Pons (tissue), 1 donor: ENCODE measurements around the gene CHMP1B.
A peak's percentile ranks its signal among the peaks of the same experiment; 100 is the strongest.

Source experiments
- DNase-seq: peaks from one replicate; pipeline ENCODE4 v3.0.0-alpha.2; 2016; ENCODE audit warnings: low spot score

The CHMP1B gene, protein sequence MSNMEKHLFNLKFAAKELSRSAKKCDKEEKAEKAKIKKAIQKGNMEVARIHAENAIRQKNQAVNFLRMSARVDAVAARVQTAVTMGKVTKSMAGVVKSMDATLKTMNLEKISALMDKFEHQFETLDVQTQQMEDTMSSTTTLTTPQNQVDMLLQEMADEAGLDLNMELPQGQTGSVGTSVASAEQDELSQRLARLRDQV

DNA sequence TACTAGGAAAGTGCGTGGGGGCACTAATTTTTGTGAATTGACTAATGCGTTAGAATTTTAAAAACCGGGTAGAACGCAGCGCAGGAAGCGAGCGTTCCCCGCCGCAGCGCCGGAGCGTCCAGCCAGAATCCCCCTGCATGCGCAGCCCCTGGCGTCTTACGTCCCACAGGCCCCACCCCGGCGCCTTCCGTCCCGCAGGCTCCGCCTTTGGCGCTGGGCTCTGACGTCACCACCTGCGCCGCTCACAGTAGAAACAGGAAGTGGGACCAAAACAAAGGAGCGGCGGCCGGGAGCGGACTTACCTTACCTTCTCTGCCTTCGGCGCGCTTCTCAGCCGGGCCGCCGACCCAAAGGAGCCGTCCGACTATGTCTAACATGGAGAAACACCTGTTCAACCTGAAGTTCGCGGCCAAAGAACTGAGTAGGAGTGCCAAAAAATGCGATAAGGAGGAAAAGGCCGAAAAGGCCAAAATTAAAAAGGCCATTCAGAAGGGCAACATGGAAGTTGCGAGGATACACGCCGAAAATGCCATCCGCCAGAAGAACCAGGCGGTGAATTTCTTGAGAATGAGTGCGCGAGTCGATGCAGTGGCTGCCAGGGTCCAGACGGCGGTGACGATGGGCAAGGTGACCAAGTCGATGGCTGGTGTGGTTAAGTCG is at the start of gene CHMP1B:
TSS of gene CHMP1B (plus strand) at position 268 of the 660 bp plus-strand sequence. CDS start at position 367, 99 bp downstream.
- DNase-seq: peak; percentile 96

DNA sequence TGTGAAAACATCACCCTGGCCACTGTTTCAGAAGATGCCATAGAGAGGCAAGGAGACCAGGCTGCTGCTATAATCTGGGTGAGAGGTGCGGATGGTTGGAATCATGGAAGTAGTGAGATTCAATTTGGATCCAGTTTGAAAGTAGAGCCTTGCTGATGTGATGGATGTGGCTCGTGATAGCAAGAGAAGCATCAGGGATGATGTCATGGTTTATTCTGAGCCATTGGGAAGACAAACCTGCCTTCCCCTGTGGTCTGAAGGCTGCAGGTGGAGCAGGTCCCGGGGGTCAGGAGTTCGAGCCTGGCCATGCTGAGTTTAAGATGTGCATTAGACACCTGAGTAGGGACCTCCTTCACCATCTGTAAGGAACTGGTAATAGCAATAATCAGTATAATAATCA is 49.6 kb upstream of the CHMP1B start:
- no peak for DNase-seq

DNA sequence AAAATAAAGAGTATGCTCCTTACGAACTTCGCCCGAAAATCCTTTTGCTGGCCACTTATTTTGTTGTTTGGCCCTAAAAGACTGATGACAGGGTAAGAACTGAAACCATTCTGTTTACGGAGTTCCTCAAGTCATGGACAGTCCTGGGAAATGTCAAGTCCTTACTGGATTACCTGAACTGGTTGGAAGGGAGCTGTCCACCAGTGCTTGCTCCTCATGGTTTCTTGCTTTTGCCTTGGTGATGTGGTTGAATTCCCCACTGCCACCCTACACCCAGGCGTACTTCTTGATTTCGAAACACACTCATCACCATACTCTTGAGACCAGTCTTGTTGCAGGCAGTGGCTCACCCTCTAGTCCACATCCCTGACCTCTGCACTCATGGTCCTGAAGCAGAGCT is 49.1 kb upstream of the CHMP1B start:
- DNase-seq: no peak

DNA sequence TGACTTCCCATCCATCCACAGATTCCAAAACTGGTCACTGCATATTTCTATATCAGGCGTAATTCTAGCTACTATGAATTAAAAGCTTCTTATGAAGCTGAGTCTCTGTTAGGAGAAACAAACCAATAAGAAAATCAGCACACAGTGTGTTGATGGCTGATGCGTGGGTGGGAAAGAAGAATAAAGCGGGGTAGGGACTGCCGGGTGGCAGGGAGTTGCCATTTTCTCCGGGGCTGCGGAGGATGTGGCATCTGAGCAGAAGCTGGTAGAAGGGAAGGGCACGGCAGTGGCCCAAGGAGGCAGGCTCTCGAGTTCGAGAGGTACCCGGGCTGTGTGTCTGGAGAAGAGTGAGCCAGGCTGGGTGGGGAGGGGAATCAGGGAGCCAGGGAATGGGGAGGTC is 48.6 kb upstream of the CHMP1B start:
- DNase-seq: no peak

DNA sequence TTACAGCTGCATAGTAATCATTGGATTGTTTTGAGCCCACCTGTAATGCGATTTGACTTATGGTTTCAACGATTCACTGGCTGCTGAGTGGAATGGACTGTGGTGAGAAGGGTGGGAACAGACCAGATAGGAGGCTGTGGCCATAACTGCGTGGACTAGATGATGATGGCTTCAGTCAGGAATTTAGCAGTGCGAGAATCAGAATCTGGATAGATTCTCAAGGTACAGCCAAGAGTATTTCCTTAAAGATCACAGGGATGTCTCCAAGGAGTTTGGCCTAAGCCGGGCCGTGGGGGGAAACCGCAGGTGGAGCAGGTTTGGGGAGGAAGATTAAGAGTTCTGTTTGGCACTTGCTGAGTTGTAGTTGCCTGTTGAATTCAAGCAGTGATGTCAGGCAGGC is 44.0 kb upstream of the CHMP1B start:
- no peak for DNase-seq

DNA sequence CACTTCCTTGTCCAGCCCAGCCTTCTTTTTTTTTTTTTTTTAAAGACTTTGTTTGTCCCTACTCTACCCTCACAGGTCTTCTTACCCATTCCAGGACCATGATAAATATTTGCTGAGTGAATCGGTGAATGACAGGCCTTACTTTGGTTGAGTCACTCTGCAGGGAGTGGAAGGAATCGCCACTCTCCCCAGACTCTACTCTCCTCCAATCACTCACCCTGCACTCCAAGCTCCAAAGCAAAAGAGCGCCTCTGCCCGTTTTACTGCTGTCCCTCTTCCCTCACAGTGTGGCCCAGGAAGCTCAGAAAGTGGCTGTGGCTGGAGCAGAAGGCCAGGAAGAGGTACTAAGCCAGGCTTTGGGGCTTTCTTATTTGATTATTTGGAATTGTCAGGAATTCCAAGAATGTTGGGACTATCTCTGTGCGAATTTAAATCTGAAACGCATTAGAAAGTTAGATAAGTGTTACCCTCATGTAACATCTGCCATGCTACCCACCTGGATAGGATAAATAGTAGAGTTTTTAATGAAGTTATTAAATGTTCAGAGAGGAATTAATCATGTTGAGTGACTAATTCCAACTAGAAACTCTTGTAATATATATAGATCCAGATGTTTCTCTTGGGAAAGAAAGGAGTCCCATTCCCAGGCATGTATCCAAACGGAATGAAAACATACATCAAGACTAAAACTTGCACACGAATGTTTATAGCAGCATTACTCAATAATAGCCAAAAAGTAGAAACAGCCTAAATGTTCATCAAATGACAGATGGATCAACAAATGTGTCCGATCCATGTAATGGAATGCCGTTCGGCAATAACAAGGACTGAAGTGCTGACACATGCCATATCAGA is 43.0 kb upstream of the CHMP1B start:
- no peak for DNase-seq

DNA sequence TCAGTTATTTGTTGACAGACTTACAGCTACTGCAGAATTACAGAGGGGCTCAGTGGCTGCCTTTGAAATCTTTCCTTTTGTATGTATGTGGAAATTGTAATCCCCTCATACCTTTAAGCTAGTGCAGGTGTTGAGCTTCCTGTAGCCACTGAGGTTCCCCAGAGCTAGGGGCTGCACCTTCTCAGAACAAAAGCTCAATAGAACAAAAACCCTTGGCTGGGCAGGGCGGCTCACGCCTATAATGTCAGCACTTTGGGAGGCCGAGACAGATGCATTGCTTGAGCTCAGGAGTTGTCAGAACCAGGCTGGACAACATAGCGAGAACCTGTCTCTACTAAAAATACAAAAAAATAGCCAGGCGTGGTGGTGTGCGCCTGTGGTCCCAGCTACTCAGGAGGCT is 41.3 kb upstream of the CHMP1B start:
- no peak for DNase-seq

DNA sequence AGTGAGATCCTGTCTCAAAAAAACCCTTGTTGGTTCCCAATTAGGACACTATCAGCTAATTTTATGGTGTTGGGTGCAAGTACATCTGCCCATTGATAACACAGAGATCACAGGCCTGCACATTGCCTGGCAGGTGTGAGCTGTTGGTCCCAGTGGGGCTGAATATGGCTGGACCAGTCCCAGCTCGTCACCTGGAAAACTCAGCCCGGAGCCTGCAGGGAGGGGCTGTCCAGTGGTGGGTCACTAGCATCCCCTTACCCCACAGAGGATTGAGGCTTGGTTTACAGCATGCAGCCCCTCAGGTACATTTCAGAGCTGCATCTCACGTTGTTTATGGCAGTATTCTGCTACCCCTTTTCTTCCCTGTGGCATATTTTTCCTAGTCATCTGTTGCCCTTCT is 40.8 kb upstream of the CHMP1B start:
- no peak for DNase-seq

DNA sequence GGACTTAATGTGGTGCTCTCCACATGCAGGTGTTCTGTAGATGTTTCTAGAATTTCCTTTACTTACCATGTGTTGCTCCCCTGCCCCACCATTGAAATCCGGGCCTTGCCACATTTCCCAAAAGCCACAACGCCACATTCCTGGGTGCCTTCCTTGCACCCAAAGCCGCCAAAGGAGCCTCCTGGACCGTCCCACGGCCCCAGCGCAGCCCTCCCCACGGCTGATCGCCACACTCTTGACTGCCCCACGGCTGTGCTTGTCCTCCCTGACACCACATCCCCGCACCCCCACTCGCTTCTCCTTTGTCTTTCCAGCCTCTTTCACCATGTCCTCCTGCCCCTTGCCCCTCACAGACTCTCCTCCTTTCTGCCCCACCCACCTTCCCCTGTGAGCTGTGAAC is 40.2 kb upstream of the CHMP1B start:
- DNase-seq: no peak

DNA sequence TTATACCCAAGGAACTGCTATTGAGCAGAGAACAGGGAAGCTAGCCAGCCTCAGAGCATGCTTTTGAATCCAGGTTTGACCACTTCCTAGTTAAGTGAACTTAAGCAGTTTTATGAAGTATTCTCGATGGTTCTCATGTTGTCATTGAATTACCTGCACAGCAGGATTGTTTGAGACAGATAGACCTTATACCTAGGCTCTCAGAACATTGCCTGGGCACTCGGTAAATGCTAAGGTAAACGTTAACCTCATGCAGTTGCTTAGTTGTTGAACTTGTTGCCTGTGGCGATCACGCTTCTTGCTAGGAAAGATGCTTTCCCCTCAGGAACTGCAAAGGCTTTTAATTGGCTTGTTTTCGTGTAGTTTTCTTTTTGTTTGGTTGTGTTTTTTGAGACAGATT is 34.0 kb upstream of the CHMP1B start:
- DNase-seq: no peak

DNA sequence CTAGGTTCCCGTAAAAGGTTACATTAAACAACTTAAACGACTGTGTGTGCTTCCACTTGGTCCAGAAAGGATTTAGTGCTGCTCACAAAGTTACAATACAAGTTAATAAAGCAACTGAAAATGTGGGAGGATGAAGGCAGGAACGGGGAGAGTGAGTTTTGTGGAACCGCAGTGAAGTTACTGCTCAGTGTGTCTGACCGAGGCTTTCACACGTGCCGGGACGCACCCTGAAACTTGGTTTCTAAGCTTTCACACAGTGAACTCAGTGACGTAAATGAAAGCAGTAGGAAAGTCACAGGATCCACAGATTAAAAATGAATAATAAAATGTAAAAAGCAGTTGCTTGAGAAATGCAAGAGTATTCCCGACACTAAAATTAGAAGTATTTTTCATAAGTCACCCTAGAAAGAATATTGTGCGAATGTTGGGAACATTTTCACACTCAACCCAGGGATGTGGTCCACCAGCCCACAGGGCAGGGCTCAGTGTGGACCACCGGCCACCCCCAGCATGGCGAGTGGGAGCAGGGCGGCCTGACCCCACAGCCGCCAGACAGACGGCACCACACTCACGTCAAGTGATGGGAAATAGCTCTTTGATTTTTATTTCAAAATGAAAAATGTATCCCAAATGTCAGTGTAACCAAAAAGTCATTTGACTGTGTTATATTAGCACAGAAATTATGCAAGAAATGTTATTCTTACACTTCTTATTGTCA is 32.6 kb upstream of the CHMP1B start:
- DNase-seq: no peak

DNA sequence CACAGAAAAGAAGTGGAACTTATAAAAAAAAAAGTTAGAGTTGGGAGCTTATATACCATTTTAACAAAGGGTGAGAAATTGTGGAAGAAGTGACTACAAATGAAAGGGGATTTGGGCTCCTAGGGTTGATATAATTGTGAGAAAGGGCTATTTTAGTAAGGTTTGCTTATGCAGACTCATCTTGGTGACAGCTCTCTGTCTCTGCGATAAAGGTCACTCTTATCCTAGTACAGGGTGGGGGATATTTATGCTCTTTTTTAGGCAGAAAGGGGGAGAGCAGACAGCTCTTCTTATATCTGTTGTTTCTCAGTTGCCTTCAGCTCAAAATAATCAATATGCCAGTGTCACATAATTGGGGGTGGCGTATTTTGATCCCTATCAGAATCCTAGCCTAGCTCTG is 31.3 kb upstream of the CHMP1B start:
- no peak for DNase-seq

DNA sequence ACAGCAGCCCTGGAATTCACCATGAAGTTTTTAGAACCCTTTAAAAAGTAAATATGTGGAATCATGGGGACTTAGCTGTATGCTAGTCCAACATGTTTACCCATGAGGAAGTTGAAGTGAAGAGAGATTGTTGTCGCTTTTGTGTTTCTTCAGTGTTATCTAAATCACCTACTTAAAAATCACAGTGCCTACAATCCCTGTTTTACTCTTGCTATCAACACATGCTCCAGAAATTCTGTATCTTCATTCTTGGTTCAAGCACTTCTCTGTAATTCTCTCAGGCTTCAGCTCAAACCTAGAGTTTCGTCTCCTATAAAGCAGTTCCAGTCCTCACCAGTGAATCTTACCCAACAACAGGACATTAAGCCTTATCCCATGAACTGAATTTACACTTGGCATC is 30.5 kb upstream of the CHMP1B start:
- DNase-seq: no peak

DNA sequence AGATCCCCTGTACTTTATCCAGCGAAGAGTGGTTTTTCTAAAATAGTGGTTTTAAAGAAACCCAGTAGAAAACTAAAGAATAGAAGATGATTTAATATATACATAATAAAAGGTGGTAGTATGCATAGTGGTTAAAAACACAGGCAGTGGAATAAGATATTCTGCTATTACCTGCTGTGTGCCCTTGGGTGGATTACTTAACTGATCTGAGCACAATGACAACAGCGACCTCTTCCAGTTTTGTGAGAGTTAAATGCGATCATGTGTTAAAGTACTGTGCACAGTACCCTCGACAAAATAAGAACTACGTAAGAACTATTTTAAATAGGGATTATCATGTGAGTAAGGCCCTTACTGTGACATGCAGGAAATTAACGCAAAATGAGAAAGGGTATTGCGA is 30.0 kb upstream of the CHMP1B start:
- no peak for DNase-seq

DNA sequence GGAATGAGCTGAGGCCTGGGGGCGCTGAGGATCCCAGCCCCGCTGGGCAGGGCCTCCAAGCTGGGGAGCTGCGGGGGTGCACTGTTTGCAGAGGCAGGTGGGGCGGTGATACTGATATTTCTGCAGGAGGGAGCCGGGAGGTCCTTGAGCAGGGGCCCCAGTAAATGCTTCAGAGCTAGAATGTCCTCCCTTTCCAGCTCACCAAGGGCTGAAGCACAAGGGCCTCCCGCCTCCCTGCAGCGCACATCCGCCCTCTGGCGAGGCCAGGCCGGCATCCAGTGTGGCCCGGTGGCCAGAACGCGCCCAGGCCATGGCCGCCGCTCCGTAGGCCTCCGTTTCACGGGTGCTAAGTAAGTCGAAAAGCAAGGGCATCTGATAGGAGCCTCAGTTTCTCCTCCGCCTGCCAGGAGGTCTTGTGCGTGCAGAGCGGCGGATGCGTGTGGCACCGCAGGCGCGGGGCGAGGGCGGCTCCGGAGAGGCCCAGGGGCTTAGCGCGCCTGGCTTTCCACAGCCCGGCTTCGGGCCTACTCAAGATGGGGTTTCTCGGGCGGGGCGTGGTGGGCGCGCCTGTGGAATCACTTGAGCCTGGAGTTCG is 29.5 kb upstream of the CHMP1B start:
- DNase-seq: no peak

DNA sequence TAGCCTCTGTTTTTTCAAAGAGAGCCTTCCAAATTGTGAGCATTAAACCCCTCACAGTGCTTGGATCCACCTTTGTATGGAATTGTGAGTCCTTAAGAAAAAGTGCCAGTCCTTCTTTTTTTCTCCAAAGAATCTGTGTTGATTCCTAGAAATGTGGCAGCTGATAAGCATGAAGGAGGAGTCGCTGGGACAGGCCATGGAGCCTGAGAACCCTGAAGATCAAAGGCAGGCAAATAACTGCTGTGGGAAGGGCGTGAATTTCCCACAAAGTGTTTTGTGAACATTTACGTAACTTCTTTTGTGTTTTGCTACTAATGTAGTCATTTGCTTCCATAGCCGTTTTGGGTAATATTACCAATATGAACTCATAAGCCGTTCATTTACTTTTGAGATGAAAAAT is 27.7 kb upstream of the CHMP1B start:
- no peak for DNase-seq

DNA sequence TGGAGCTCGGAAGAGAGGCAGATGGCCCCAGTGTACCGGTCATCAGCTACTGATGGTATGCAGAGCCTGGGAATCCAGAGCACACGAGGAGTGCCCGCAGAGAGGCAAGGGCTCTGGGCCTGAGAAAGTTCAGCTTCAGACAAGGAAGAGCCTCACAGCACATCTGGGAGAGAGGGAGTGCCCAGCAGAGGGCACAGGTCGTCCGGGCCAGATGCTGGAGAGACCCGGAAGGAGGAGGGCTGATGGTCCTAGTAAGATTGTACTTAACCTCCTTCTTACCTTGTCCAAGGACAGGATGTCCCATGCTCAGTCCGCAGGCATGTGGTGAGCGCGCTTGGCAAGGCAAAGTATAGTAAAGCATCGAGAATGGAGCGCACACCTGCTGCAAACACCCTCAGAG is 24.4 kb upstream of the CHMP1B start:
- no peak for DNase-seq

DNA sequence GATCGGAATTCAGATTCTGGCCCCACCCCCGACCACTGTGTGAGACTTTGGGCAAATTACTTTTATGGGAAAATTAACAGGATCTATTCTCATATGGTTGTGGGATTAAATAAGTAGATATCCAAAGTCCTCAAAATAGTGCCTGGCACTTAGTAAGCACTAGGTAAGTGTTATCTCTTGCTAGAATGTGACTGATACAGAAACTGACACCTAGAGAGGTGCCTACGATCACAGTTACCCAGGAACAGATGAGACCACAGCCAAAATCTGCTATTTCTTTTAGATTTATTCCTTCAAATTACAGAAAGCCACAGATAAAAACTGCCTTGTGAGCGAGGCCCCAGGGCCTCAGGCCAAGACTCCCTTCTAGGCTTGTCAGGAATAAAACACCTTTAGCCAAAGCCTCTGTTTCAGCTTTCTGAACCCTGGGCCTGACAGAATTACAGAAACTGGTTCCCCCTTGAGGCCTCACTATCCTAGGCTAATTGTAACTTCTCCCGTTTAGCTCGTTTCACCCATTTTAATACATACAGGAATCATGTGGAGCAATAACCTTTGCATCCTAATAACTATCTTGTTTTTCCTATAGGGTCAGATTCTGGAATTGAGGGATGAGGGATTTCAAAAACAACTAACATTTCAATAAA is 22.3 kb upstream of the CHMP1B start:
- no peak for DNase-seq

DNA sequence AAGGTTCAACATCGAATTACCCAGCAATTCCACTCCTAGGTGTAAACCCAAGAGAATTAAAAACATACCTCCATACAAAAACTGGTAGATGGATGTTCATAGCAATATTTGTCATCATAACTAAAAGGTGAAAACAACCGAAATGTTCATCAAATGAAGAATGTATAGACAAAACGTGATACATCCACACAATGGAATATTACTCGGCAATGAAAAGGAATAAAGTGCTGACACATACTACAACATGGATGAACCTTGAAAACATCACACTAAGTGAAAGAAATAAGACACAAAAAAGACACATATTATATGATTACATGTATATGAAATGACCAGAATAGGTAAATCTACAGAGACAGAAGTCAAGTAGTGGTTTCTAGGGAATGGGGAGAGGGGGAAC is 20.6 kb upstream of the CHMP1B start:
- DNase-seq: no peak

DNA sequence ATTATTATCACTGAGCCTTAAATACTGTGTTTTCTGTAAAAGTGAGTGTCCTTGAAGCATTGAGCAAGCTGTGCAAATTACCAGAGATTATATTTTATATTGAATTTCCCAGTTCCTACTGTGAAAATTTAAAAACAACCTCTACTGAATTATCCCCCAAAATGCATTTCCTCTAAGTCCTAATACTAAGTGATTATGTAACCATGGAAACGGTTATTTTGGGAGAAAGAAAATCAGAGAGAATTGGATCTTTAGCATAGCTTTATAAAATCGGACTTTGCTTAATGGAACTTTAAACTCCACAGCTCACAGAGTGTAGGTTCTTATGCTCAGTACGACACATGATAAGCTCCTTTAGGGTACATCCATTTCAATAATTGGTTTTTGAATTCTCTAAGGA is 19.3 kb upstream of the CHMP1B start:
- no peak for DNase-seq

DNA sequence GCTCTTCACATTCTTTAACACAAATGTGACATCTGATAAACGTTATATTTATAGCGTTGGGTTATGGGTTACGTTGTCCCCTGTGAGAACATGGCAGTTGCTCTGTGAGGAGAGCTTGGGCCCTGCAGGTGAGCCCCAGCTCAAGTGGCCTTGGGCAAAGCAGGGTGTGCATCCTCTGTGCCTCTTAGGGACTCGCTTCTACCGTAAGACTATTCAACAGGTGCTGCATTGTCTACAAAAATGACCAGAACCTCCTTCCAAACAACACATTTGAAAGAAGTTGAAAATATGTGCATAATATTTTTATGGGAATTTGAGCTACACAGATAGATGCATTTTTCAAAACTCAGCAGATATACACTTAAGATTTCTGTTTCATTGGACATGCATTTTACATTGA is 16.4 kb upstream of the CHMP1B start:
- DNase-seq: no peak

DNA sequence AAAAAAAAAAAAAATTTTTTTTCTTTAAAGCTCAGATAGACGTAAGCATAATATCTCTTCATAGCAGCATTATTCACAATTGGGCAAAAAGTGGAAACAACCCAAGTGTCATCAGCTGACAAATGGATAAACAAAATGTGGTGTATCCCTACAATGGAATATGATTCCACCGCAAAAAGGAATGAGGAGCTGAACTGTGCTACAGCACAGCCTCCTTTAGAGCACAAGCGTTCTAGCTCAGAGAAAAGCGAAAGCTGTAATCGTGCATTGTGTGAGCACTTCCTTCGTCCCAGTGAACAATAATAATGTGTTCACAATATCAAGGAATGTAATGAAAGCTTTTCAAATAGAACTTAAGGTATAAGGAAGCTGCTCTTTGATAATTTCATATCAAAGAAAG is 11.7 kb upstream of the CHMP1B start:
- DNase-seq: no peak
